ENCODE data around the gene LRMDA. TPM values are rescaled to one million over a fixed set of nuclear protein-coding genes. Genes with fewer than 3 reads are reported as not detected.

The LRMDA gene
- total RNA-seq, 1 donor from 2014 or later, result 19.4 TPM

DNA sequence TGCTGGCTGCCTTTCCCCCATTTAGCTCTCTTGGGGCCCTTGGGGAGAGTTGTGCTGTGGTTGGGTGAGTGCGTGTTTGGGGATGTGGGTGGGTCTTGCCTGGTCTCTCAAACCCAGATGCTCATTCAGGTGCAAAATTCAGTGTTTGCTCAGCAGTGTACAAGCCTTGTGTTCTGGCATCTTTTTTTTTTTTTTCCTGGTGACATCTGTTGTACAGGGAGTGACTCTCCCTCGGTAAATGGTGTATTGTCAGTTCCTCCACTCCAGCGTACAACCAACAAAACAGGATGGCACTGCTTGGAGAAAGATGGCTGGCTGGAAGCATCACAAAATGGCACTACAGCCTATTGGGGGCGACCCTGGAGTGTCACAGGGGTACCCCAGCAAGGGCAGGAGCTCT is 75.5 kb downstream of the LRMDA start:
- H3K4me3 Mint-ChIP-seq (ENCODE audit: unreplicated experiment), result no peak overlapping the region
- H3K27me3 Mint-ChIP-seq (ENCODE audit: unreplicated experiment), result no peaks in the 10 kb centered on the region
- H3K27ac Mint-ChIP-seq (ENCODE audit: unreplicated experiment), result no peak overlapping the region
- no peak for DNase-seq (ENCODE audit: low spot score)
- no peaks in the 10 kb centered on the region for H3K9me3 Mint-ChIP-seq (ENCODE audit: unreplicated experiment)
- TF ChIP-seq, protein P1, sequence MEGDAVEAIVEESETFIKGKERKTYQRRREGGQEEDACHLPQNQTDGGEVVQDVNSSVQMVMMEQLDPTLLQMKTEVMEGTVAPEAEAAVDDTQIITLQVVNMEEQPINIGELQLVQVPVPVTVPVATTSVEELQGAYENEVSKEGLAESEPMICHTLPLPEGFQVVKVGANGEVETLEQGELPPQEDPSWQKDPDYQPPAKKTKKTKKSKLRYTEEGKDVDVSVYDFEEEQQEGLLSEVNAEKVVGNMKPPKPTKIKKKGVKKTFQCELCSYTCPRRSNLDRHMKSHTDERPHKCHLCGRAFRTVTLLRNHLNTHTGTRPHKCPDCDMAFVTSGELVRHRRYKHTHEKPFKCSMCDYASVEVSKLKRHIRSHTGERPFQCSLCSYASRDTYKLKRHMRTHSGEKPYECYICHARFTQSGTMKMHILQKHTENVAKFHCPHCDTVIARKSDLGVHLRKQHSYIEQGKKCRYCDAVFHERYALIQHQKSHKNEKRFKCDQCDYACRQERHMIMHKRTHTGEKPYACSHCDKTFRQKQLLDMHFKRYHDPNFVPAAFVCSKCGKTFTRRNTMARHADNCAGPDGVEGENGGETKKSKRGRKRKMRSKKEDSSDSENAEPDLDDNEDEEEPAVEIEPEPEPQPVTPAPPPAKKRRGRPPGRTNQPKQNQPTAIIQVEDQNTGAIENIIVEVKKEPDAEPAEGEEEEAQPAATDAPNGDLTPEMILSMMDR (IDR thresholded peaks at IDR 0.05; ENCODE audit: unreplicated experiment), result no peak
- no peaks in the 10 kb centered on the region for H3K4me1 Mint-ChIP-seq (ENCODE audit: unreplicated experiment)
- H3K36me3 Mint-ChIP-seq (ENCODE audit: low read depth, unreplicated experiment), result peaks cover 7% of the 10 kb centered on the region

DNA sequence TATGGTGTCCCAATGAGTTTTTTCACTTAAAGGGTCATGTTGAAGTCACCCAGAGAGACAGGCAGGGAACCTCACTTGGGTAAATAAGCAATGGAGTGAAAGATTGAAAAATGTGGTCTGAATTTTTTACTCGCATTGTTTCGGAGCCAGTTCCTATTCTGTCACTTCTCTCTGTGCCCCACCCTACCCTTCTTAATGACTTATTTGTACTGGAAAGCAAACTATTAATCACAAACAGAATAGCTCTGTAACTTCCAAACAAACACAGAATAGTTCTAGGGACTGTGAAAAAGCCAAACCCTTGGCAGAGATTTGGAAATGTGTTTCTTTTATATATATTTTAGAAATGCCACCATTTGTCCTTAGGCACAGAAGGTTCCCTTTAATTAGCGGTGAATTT is 76.0 kb downstream of the LRMDA start:
- Mint-ChIP-seq H3K36me3 (ENCODE audit: low read depth, unreplicated experiment) (peaks cover 7% of the 10 kb centered on the region), H3K4me3 (ENCODE audit: unreplicated experiment) (no peak overlapping the region), H3K9me3 (ENCODE audit: unreplicated experiment) (no peaks in the 10 kb centered on the region), H3K4me1 (ENCODE audit: unreplicated experiment) (no peaks in the 10 kb centered on the region), H3K27ac (ENCODE audit: unreplicated experiment) (no peak overlapping the region), H3K27me3 (ENCODE audit: unreplicated experiment) (no peaks in the 10 kb centered on the region)
- TF ChIP-seq, protein P1 (IDR thresholded peaks at IDR 0.05; ENCODE audit: unreplicated experiment), result no peak
- no peak for DNase-seq (ENCODE audit: low spot score)

DNA sequence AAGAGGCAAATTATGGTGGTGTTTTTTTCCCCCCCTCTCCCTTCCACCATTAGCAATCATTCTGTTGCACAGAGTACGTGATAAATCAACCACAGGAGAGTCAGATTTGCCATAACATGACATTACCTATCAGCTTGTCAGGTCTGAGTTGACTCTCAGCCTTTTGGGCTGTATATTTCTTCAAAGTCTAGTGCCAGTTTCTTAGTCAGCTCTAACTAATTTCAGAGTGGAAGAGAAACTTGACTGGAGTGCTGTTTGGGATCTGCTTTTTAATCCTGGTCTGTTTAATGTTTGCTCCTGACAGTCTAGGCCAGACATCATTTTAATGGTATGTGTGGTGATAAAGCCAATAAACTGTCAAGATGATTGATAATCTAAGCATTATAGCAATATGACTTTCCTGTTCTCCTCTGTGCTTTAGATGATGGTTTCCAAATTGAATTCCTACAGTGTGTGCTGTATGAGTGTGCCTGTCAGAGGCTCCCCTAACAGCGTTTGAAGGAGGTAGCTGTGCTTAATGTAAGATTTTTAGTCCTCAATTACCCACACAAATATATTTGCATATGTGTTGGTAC is 76.9 kb downstream of the LRMDA start:
- Mint-ChIP-seq H3K4me1 (ENCODE audit: unreplicated experiment) (peaks cover 3% of the 10 kb centered on the region), H3K4me3 (ENCODE audit: unreplicated experiment) (no peak overlapping the region), H3K9me3 (ENCODE audit: unreplicated experiment) (no peaks in the 10 kb centered on the region), H3K27ac (ENCODE audit: unreplicated experiment) (no peak overlapping the region), H3K27me3 (ENCODE audit: unreplicated experiment) (no peaks in the 10 kb centered on the region), H3K36me3 (ENCODE audit: low read depth, unreplicated experiment) (peaks cover 7% of the 10 kb centered on the region)
- TF ChIP-seq, protein P1 (IDR thresholded peaks at IDR 0.05; ENCODE audit: unreplicated experiment), result no peak
- no peak for DNase-seq (ENCODE audit: low spot score)

DNA sequence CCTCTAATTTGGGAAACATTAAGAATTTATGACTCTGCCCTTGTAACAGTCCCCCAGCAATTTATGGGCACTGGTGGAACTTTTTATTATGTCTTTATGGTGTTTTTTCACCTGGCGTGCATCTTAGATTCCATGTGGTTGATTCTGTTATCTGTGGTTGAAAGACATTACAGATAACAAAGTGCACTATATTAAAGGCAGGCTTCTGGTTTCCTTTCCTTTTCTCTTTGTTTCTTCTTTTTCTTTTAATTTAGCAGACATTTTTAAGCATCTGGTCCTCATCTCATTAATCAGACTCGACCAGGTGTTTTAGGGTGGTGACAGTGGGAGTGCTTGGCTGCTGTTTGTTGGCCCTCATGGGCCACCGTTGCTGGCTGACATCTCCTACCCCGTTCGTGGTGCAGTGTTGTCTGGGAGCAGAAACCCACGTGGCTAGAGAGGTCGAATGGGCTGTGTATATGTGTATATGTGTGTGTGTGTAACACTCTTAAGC is 77.4 kb downstream of the LRMDA start:
- H3K4me1 Mint-ChIP-seq (ENCODE audit: unreplicated experiment), result peaks cover 8% of the 10 kb centered on the region
- no peaks in the 10 kb centered on the region for H3K9me3 Mint-ChIP-seq (ENCODE audit: unreplicated experiment)
- peaks cover 7% of the 10 kb centered on the region for H3K36me3 Mint-ChIP-seq (ENCODE audit: low read depth, unreplicated experiment)
- no peaks in the 10 kb centered on the region for H3K27me3 Mint-ChIP-seq (ENCODE audit: unreplicated experiment)
- H3K27ac Mint-ChIP-seq (ENCODE audit: unreplicated experiment), result no peak overlapping the region
- TF ChIP-seq, protein P1 (IDR thresholded peaks at IDR 0.05; ENCODE audit: unreplicated experiment), result no peak
- DNase-seq (ENCODE audit: low spot score), result no peak
- no peak overlapping the region for H3K4me3 Mint-ChIP-seq (ENCODE audit: unreplicated experiment)

DNA sequence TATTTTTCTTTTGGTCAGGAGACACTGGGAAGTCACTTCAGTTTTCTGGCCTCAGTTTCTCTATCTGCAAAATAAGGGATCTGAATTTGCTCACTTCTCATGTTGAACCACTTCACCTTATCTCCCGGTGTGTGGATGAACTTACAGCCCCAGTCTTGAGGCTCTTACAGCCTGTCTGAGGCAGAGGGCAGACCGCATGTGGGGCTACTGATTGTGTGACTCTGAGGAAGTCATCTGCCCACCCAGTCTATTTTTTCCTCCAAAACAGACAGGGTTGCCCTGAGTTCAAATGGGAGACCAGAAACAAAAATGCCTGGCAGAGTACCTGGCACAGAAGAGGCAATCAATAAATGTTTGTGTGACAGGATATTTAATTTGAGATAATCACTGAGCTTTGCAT is 78.3 kb downstream of the LRMDA start:
- no peak for DNase-seq (ENCODE audit: low spot score)
- Mint-ChIP-seq H3K9me3 (ENCODE audit: unreplicated experiment) (no peaks in the 10 kb centered on the region), H3K4me1 (ENCODE audit: unreplicated experiment) (peaks cover 16% of the 10 kb centered on the region), H3K36me3 (ENCODE audit: low read depth, unreplicated experiment) (peaks cover 3% of the 10 kb centered on the region), H3K27me3 (ENCODE audit: unreplicated experiment) (no peaks in the 10 kb centered on the region), H3K4me3 (ENCODE audit: unreplicated experiment) (no peak overlapping the region), H3K27ac (ENCODE audit: unreplicated experiment) (no peak overlapping the region)
- TF ChIP-seq, protein P1 (IDR thresholded peaks at IDR 0.05; ENCODE audit: unreplicated experiment), result no peak
